ENCODE measurements around the gene CD99. TPM values are rescaled to one million over a fixed set of nuclear protein-coding genes. Genes with fewer than 3 reads are reported as not detected.

CD99 gene
- total RNA-seq, 1 experiment from 2014 or later: 92.1 TPM

- no peak overlapping the region for H3K14ac ChIP-seq (ENCODE audit: insufficient read depth, low read length)
- no peak overlapping the region for H3K23ac ChIP-seq (ENCODE audit: insufficient read length, low read depth, low read length)
- no peak overlapping the region for H3K18ac ChIP-seq (ENCODE audit: insufficient read length, low read depth, low read length)
- H3K36me3 Mint-ChIP-seq (ENCODE audit: insufficient read depth in 1 of 3, low read depth in 3 of 3): peaks cover 0 to 2% (median 0%) of the 10 kb centered on the region in 3 experiments; a peak in 1 of 7 replicates
- H2BK12ac ChIP-seq (ENCODE audit: insufficient read length, low read depth, low read length): no peak overlapping the region
- H3K56ac ChIP-seq (ENCODE audit: insufficient read length, low read depth, low read length): no peak overlapping the region
- no peaks in the 10 kb centered on the region for H3K79me2 ChIP-seq (ENCODE audit: insufficient read depth, low read length)
- peaks cover 56 to 69% of the 10 kb centered on the region in 2 experiments for H3K4me1 Mint-ChIP-seq
- peak overlapping the region in 1 of 2 experiments; percentile 45; a peak in 2 of 5 replicates for H3K4me3 Mint-ChIP-seq
- no peak overlapping the region for H2BK20ac ChIP-seq (ENCODE audit: low read depth, low read length, poor library complexity, severe bottlenecking)
- H3K27me3 ChIP-seq (ENCODE audit: insufficient read depth, low read length): no peaks in the 10 kb centered on the region
- H2BK120ac ChIP-seq (ENCODE audit: low read depth, low read length, poor library complexity, severe bottlenecking): no peak overlapping the region
- H3K9ac ChIP-seq (ENCODE audit: extremely low read depth, insufficient read length, low read length): no peak overlapping the region
- no peaks in the 10 kb centered on the region for H3K79me1 ChIP-seq (ENCODE audit: insufficient read depth, low read depth, low read length, poor library complexity, severe bottlenecking)
- no peak overlapping the region for H2AFZ ChIP-seq (ENCODE audit: low read length)
- no peak overlapping the region for H4K8ac ChIP-seq (replicated peaks; ENCODE audit: insufficient read length, low read depth, low read length)
- H3K4ac ChIP-seq (ENCODE audit: low read depth, low read length): no peak overlapping the region
- no peak overlapping the region for H4K91ac ChIP-seq (ENCODE audit: insufficient read length, low read depth, low read length)
- no peak overlapping the region for H2AK5ac ChIP-seq (ENCODE audit: insufficient read length, low read length)
- no peaks in the 10 kb centered on the region for H3K9me3 ChIP-seq (ENCODE audit: control insufficient read depth, low read depth, low read length)
- H3K4me1 ChIP-seq (ENCODE audit: insufficient read depth, low read length): peaks cover 4% of the 10 kb centered on the region; the same call in 1 of the 2 replicates
- H3K4me2 ChIP-seq (ENCODE audit: insufficient read depth, insufficient read length, low read length): no peak overlapping the region
- peak overlapping the region; percentile 91 to 99 (median 98) for H3K27ac Mint-ChIP-seq
- no peaks in the 10 kb centered on the region for H3K9me3 Mint-ChIP-seq
- H2BK15ac ChIP-seq (ENCODE audit: low read depth, low read length): peak overlapping the region; percentile 49; the same call in 1 of the 2 replicates
- H3K27me3 Mint-ChIP-seq (ENCODE audit: low read depth): no peaks in the 10 kb centered on the region
- no peaks in the 10 kb centered on the region for H3K23me2 ChIP-seq (ENCODE audit: insufficient read length, low read depth, low read length, poor library complexity, severe bottlenecking)
- no peak overlapping the region for H2BK5ac ChIP-seq (ENCODE audit: insufficient read length, low read length)
- no CpG with 5 or more reads among the region's 6 CpGs for WGBS (ENCODE audit: extremely low coverage, insufficient read length, low lambda C conversion rate)
- H4K5ac ChIP-seq (ENCODE audit: insufficient read length, low read depth, low read length): no peak overlapping the region
- H3K27ac ChIP-seq (ENCODE audit: insufficient read length, low read depth, low read length): peak overlapping the region; percentile 1
- no peak for TF ChIP-seq CTCF (conservative IDR thresholded peaks at IDR 0.05)
- H3T11ph ChIP-seq (ENCODE audit: low read length): no peak overlapping the region
- no peak for DNase-seq
- H4K20me1 ChIP-seq (ENCODE audit: control insufficient read depth, insufficient read depth, insufficient read length): no peaks in the 10 kb centered on the region
These were observed 90.6 kb downstream of the CD99 start for GRCh38 chrX:2781698-2782097.
